ENCODE results near the gene IQUB. TPM values are rescaled to one million over a fixed set of nuclear protein-coding genes. Genes with fewer than 3 reads are reported as not detected.

The IQUB gene
- total and polyA plus RNA-seq, 2 experiments from 2014 or later: 0.97 to 2.2 TPM

GRCh38 chr7:123498031-123498430 is 36.4 kb downstream of the IQUB start:
- no peak for DNase-seq (ENCODE audit: low spot score)
- Histone ChIP-seq H3K9me2 (replicated peaks; ENCODE audit: insufficient read depth) (no peaks in the 10 kb centered on the region), H3K4me1 (ENCODE audit: insufficient read depth) (peaks cover 5% of the 10 kb centered on the region), H3K79me2 (no peaks in the 10 kb centered on the region), H3K9me3 (ENCODE audit: low read depth) (no peaks in the 10 kb centered on the region), H3K4me3 (no peak overlapping the region), H2AFZ (no peak overlapping the region), H4K20me1 (ENCODE audit: insufficient read depth, poor library complexity, severe bottlenecking) (no peaks in the 10 kb centered on the region), H3K27me3 (no peaks in the 10 kb centered on the region), H3K4me2 (no peak overlapping the region), H3K36me3 (replicated peaks; ENCODE audit: insufficient read depth, low read depth) (no peaks in the 10 kb centered on the region), H3K27ac (no peak overlapping the region)
- WGBS (ENCODE audit: low lambda C conversion rate, missing lambda C conversion rate): 83% methylated on average over 1 of the region's 1 CpG
- TF ChIP-seq CTCF (IDR thresholded peaks at IDR 0.05; ENCODE audit: poor library complexity) (no peak), EZH2phosphoT487 (IDR thresholded peaks at IDR 0.05; ENCODE audit: low read depth, severe bottlenecking, unreplicated experiment) (no peak), EZH2 (IDR thresholded peaks at IDR 0.05; ENCODE audit: borderline replicate concordance) (no peak)

GRCh38 chr7:123494193-123494796 is 40.1 kb downstream of the IQUB start:
- peaks cover 3% of the 10 kb centered on the region for H3K4me1 ChIP-seq (ENCODE audit: insufficient read depth)
- no peaks in the 10 kb centered on the region for H3K27me3 ChIP-seq
- H3K9me3 ChIP-seq (ENCODE audit: low read depth): no peaks in the 10 kb centered on the region
- no peaks in the 10 kb centered on the region for H3K79me2 ChIP-seq
- H4K20me1 ChIP-seq (ENCODE audit: insufficient read depth, poor library complexity, severe bottlenecking): no peaks in the 10 kb centered on the region
- peak; percentile 62 for DNase-seq (ENCODE audit: low spot score)
- H3K36me3 ChIP-seq (replicated peaks; ENCODE audit: insufficient read depth, low read depth): no peaks in the 10 kb centered on the region
- H3K27ac ChIP-seq: no peak overlapping the region
- TF ChIP-seq CTCF (IDR thresholded peaks at IDR 0.05; ENCODE audit: poor library complexity) (peak; percentile 75), EZH2 (IDR thresholded peaks at IDR 0.05; ENCODE audit: borderline replicate concordance) (no peak)
- H3K4me3 ChIP-seq: no peak overlapping the region
- no peak overlapping the region for H2AFZ ChIP-seq
- WGBS (ENCODE audit: low lambda C conversion rate, missing lambda C conversion rate): 18% methylated on average over 3 of the region's 3 CpGs
- H3K9me2 ChIP-seq (replicated peaks; ENCODE audit: insufficient read depth): no peaks in the 10 kb centered on the region
- H3K4me2 ChIP-seq: no peak overlapping the region

- no peaks in the 10 kb centered on the region for H3K9me3 ChIP-seq (ENCODE audit: low read depth)
- H2AFZ ChIP-seq: no peak overlapping the region
- no peaks in the 10 kb centered on the region for H3K36me3 ChIP-seq (replicated peaks; ENCODE audit: insufficient read depth, low read depth)
- H3K79me2 ChIP-seq: no peaks in the 10 kb centered on the region
- no peaks in the 10 kb centered on the region for H4K20me1 ChIP-seq (ENCODE audit: insufficient read depth, poor library complexity, severe bottlenecking)
- H3K4me2 ChIP-seq: no peak overlapping the region
- H3K4me1 ChIP-seq (ENCODE audit: insufficient read depth): no peaks in the 10 kb centered on the region
- H3K27ac ChIP-seq: no peak overlapping the region
- no peak for TF ChIP-seq EZH2 (IDR thresholded peaks at IDR 0.05; ENCODE audit: borderline replicate concordance)
- TF ChIP-seq EZH2phosphoT487 (IDR thresholded peaks at IDR 0.05; ENCODE audit: low read depth, severe bottlenecking, unreplicated experiment): no peak
- no peak for TF ChIP-seq CTCF (IDR thresholded peaks at IDR 0.05; ENCODE audit: poor library complexity)
- WGBS (ENCODE audit: low lambda C conversion rate, missing lambda C conversion rate): 87% methylated on average over 3 of the region's 3 CpGs
- no peaks in the 10 kb centered on the region for H3K27me3 ChIP-seq
- H3K4me3 ChIP-seq: no peak overlapping the region
- DNase-seq (ENCODE audit: low spot score): no peak
- H3K9me2 ChIP-seq (replicated peaks; ENCODE audit: insufficient read depth): no peaks in the 10 kb centered on the region
Measured at GRCh38 chr7:123492485-123492884, 41.9 kb downstream of the IQUB start.
